ENCODE measurements around the gene TOX3. TPM values are rescaled to one million over a fixed set of nuclear protein-coding genes. Genes with fewer than 3 reads are reported as not detected.

TOX3 gene
- total and polyA plus RNA-seq, 2 of the 8 experiments (the other 6 are each of a cell fraction or from before 2014, with no cell fraction given): 16.7 to 31.2 TPM

DNA sequence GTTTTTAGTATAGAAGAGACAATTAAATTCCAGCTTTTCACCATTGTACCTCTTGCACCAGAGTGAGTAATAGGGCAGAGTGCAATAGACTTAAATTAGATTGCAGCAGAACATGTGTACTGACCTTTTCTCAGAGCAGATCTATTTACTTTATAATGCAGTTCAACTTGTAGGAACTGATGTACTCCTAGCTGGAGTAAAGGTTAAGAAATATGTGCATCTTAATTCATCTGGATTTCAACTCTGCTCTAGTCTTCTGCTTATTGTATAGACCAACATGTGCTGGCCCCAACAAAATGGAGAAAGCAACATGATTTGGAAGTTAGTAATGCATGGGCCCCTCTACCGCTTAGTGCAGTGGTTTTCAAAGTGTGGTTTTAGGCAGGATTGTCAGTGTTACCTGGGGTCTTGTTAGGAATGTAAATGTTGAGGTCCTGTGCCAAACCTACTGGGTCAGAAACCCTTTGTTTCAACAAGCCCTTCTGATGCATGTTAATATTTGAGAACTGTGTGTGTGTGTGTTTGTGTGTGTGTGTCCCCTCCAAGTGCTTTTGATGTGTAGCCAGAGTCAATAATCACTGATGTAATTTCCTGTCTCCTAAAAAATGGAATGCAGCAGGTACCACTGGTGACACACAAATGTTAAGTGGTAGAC lies 138.6 kb downstream of the TOX3 start:
- H3K14ac ChIP-seq (ENCODE audit: insufficient read length): no peak overlapping the region
- H2BK15ac ChIP-seq (ENCODE audit: low read length): no peak overlapping the region
- H3K18ac ChIP-seq (ENCODE audit: extremely low read depth, low read length): no peak overlapping the region
- no peak overlapping the region for H3K27ac ChIP-seq (ENCODE audit: low read depth, low read length)
- H2BK5ac ChIP-seq (ENCODE audit: low read depth, low read length): no peak overlapping the region
- no peak overlapping the region for H4K5ac ChIP-seq (ENCODE audit: insufficient read length, low read depth, low read length)
- no peak overlapping the region for H2AK5ac ChIP-seq (ENCODE audit: low read depth, low read length)
- no peak overlapping the region for H2BK12ac ChIP-seq (ENCODE audit: low read depth, low read length)
- no peaks in the 10 kb centered on the region; a peak in 1 of 7 replicates for H3K4me1 ChIP-seq (replicated peaks in 1 of 4; ENCODE audit: control insufficient read depth in 3 of 4, insufficient read depth in 4 of 4, low read length in 3 of 4)
- no peaks in the 10 kb centered on the region for H3K79me2 ChIP-seq (ENCODE audit: control insufficient read depth in 1 of 2, insufficient read depth in 2 of 2, low read length in 2 of 2)
- H3K4me3 ChIP-seq (ENCODE audit: extremely low read depth in 1 of 4, insufficient read depth in 2 of 4, low read depth in 3 of 4, low read length in 4 of 4): no peak overlapping the region
- H3K23me2 ChIP-seq (ENCODE audit: low read depth, low read length): no peaks in the 10 kb centered on the region
- no peak overlapping the region for H2BK20ac ChIP-seq (ENCODE audit: low read length)
- no peak overlapping the region for H3K4me2 ChIP-seq (ENCODE audit: insufficient read depth in 1 of 2, low read depth in 2 of 2, low read length in 2 of 2)
- no peak overlapping the region for H3K9ac ChIP-seq (replicated peaks in 1 of 4; ENCODE audit: extremely low read depth in 1 of 4, low read depth in 3 of 4, low read length in 3 of 4)
- H3K36me3 ChIP-seq (ENCODE audit: control insufficient read depth in 2 of 4, insufficient read depth in 4 of 4, low read length in 3 of 4): no peaks in the 10 kb centered on the region
- no peak overlapping the region for H2BK120ac ChIP-seq (replicated peaks; ENCODE audit: low read depth, low read length)
- ChIA-PET POLR2A (ENCODE audit: partially characterized antibody) (no interaction called here), CTCF (ENCODE audit: partially characterized antibody) (no interaction called here)
- DNase-seq (ENCODE audit: low read depth in 1 of 2, low spot score in 2 of 2) (no peak), FAIRE-seq (no peak)
- WGBS, 2 experiments (ENCODE audit: extremely low coverage in 1 of 2, insufficient coverage in 1 of 2, insufficient read length in 1 of 2, insufficient replicate concordance in 2 of 2, low coverage in 1 of 2, low lambda C conversion rate in 2 of 2, missing lambda C conversion rate in 1 of 2): 88% methylated on average over 1 of the region's 1 CpG; no CpG with 5 or more reads in 1 of the 2 experiments
- no peak overlapping the region for H4K91ac ChIP-seq (replicated peaks; ENCODE audit: insufficient read length, low read length)
- no peak overlapping the region for H3K23ac ChIP-seq (ENCODE audit: insufficient read length)
- H2AFZ ChIP-seq (ENCODE audit: low read length): 0 out of 2 replicates have a peak overlapping the region, but pooled peaks have one; percentile 3
- no peaks in the 10 kb centered on the region for H4K20me1 ChIP-seq (replicated peaks in 1 of 2; ENCODE audit: control insufficient read depth in 1 of 2, insufficient read depth in 2 of 2, low read length in 2 of 2)
- no peak overlapping the region for H3K4ac ChIP-seq (replicated peaks; ENCODE audit: insufficient read length, low read depth, low read length)
- no peak for TF ChIP-seq PHF8 (conservative IDR thresholded peaks at IDR 0.05; ENCODE audit: low read depth, low read length)
- no peak for TF ChIP-seq CBX5 (IDR thresholded peaks at IDR 0.05; ENCODE audit: low read depth, low read length)
- no peak for TF ChIP-seq TBP (IDR thresholded peaks at IDR 0.05; ENCODE audit: low read depth, low read length)
- no peak for TF ChIP-seq GTF2F1 (IDR thresholded peaks at IDR 0.05; ENCODE audit: borderline replicate concordance, low read depth, low read length)
- no peak for TF ChIP-seq YY1 (IDR thresholded peaks at IDR 0.05; ENCODE audit: low read depth, low read length)
- no peaks in the 10 kb centered on the region for H3K79me1 ChIP-seq (ENCODE audit: low read depth, low read length)
- no peaks in the 10 kb centered on the region for H3K27me3 ChIP-seq (replicated peaks in 1 of 4; ENCODE audit: control insufficient read depth in 3 of 4, extremely low read depth in 1 of 4, insufficient read depth in 3 of 4, low read length in 3 of 4)
- H4K8ac ChIP-seq (ENCODE audit: extremely low read depth, insufficient read depth, low read length): no peak overlapping the region
- H3K9me3 ChIP-seq (ENCODE audit: insufficient read depth in 2 of 2, low read depth in 1 of 2, low read length in 1 of 2): no peaks in the 10 kb centered on the region
- H3K56ac ChIP-seq (replicated peaks; ENCODE audit: insufficient read length, low read depth, low read length): no peak overlapping the region

All from H1 (cell line).